Calu3 (cell line): ENCODE measurements around the gene SUPT16H. TPM values are rescaled to one million over a fixed set of nuclear protein-coding genes. Genes with fewer than 3 reads are reported as not detected.

Source experiments
- Bru-seq: library from RNA; stranded (reverse); fragments of 400-500 nt; gene quantifications from one replicate; lab custom pipeline; 2021; lab: Mats Ljungman, UMichigan
- BruChase-seq, 2 experiments: library from RNA; stranded (reverse); fragments of 400-500 nt; gene quantifications; one replicate each; lab custom pipeline; 2021; lab: Mats Ljungman, UMichigan
- BruUV-seq: library from RNA; stranded (reverse); fragments of 400-500 nt; replicated peaks from 2 replicates; lab custom pipeline; 2021; lab: Mats Ljungman, UMichigan
- CTCF ChIA-PET: fragments of 300-600 bp; sonication (Branson Sonifier 250); formaldehyde crosslinking; loops from one replicate; lab custom pipeline; 2022; ENCODE audit warnings: antibody characterized with exemption; lab: Charles Lee
- DNase-seq: peaks from one replicate; pipeline ENCODE4 v3.0.0; 2022
- H3K27ac Mint-ChIP-seq: one replicate; pipeline ENCODE4 v1.8.0; 2022; ENCODE audit warnings: mixed read lengths; ENCODE audit not compliant: unreplicated experiment
- H3K27me3 Mint-ChIP-seq: one replicate; pipeline ENCODE4 v1.8.0; 2022; ENCODE audit warnings: mixed read lengths; ENCODE audit not compliant: unreplicated experiment
- H3K36me3 Mint-ChIP-seq: one replicate; pipeline ENCODE4 v1.8.0; 2022; ENCODE audit warnings: mild to moderate bottlenecking, moderate library complexity, mixed read lengths; ENCODE audit not compliant: insufficient read depth, unreplicated experiment
- H3K4me1 Mint-ChIP-seq: one replicate; pipeline ENCODE4 v1.8.0; 2022; ENCODE audit warnings: mild to moderate bottlenecking, low read depth, mixed read lengths; ENCODE audit not compliant: unreplicated experiment
- H3K4me3 Mint-ChIP-seq: one replicate; pipeline ENCODE4 v1.8.0; 2022; ENCODE audit warnings: mild to moderate bottlenecking, low read depth, moderate library complexity, mixed read lengths; ENCODE audit not compliant: unreplicated experiment
- H3K9me3 Mint-ChIP-seq: one replicate; pipeline ENCODE4 v1.8.0; 2022; ENCODE audit warnings: low read depth, mixed read lengths; ENCODE audit not compliant: unreplicated experiment
- CTCF ChIP-seq: fragments of 200-600 bp; IDR thresholded peaks from one replicate; pipeline ENCODE4 v1.8.0; 2022; ENCODE audit warnings: antibody characterized with exemption; ENCODE audit not compliant: unreplicated experiment
- intact Hi-C: fragments of 100-400 bp; cut with micrococcal nuclease; formaldehyde crosslinking; loops from one replicate; pipeline ENCODE4 v1.10.0; 2022; ENCODE audit not compliant: unreplicated experiment
- long read RNA-seq: library from polyadenylated mRNA; stranded (forward); transcript quantifications from one replicate; pipeline ENCODE4 v2.0.0, GENCODE V29; 2022
- total RNA-seq: library from RNA; stranded (reverse); gene quantifications from 2 replicates; pipeline ENCODE4 v1.2.3, GENCODE V29; 2022

The SUPT16H gene
- total RNA-seq (81.9 and 89.0 TPM in 2 replicates), Bru-seq, nascent RNA (percentile 92 among the genes with signal in this experiment), BruChase-seq, experiment 1, labeled RNA remaining after a 6-hour chase (percentile 97 among the genes with signal in this experiment), BruChase-seq, experiment 2, labeled RNA remaining after a 2-hour chase (percentile 96 among the genes with signal in this experiment)
- long read RNA-seq, full-length matches to known transcripts = 79 of 124 reads
- long read RNA-seq, partial matches to known transcripts = 9 of 124 reads
- long read RNA-seq, other reads (novel, unspliced or antisense) = 36 of 124 reads

- no peaks in the 10 kb centered on the region for H3K4me1 Mint-ChIP-seq
- H3K36me3 Mint-ChIP-seq = peaks cover 36% of the 10 kb centered on the region
- BruUV-seq = TSS peak; percentile 92
- CTCF ChIA-PET = interaction anchor here (0.7 kb wide), 1 partner anchor 27 kb away, joined by 3 read pairs; no protein-coding TSS in a partner anchor
- peak; percentile 93 for DNase-seq
- peak within 1 kb of the TSS; percentile 94 for H3K27ac Mint-ChIP-seq
- no peaks in the 10 kb centered on the region for H3K27me3 Mint-ChIP-seq
- TF ChIP-seq CTCF = no peak
- H3K9me3 Mint-ChIP-seq = no peaks in the 10 kb centered on the region
- intact Hi-C loops = loop anchor here (5.0 kb wide), 1 partner anchor 117 kb away; the partner anchor contains the start of gene HNRNPC
- H3K4me3 Mint-ChIP-seq = peak within 1 kb of the TSS; percentile 89
Observed at GRCh38 chr14:21383848-21384493, at the start of gene SUPT16H. Gene SUPT16H, minus strand, starts transcription at chr14:21384019. Its CDS starts 92 bp downstream, at chr14:21383927.

GRCh38 chr14:21431126-21431525 lies 47.3 kb upstream of the SUPT16H start:
- Mint-ChIP-seq H3K27ac (no peak overlapping the region), H3K4me3 (no peak overlapping the region), H3K4me1 (peaks cover 10% of the 10 kb centered on the region), H3K36me3 (peaks cover 20% of the 10 kb centered on the region), H3K27me3 (no peaks in the 10 kb centered on the region), H3K9me3 (no peaks in the 10 kb centered on the region)
- CTCF ChIA-PET = no interaction called here
- intact Hi-C loops = no loop called here
- no peak for TF ChIP-seq CTCF
- DNase-seq = no peak
- no TSS peak for BruUV-seq

GRCh38 chr14:21428930-21429329 lies 45.1 kb upstream of the SUPT16H start:
- no peak for TF ChIP-seq CTCF
- intact Hi-C loops = no loop called here
- CTCF ChIA-PET = no interaction called here
- H3K9me3 Mint-ChIP-seq = no peaks in the 10 kb centered on the region
- BruUV-seq = no TSS peak
- H3K27ac Mint-ChIP-seq = no peak overlapping the region
- H3K4me1 Mint-ChIP-seq = no peaks in the 10 kb centered on the region
- no peak for DNase-seq
- no peaks in the 10 kb centered on the region for H3K27me3 Mint-ChIP-seq
- H3K36me3 Mint-ChIP-seq = peaks cover 33% of the 10 kb centered on the region
- H3K4me3 Mint-ChIP-seq = no peak overlapping the region

- peaks cover 39% of the 10 kb centered on the region for H3K36me3 Mint-ChIP-seq
- no TSS peak for BruUV-seq
- H3K4me1 Mint-ChIP-seq = no peaks in the 10 kb centered on the region
- intact Hi-C loops = no loop called here
- no peak for DNase-seq
- no peak overlapping the region for H3K27ac Mint-ChIP-seq
- TF ChIP-seq CTCF = no peak
- H3K9me3 Mint-ChIP-seq = no peaks in the 10 kb centered on the region
- no peak overlapping the region for H3K4me3 Mint-ChIP-seq
- H3K27me3 Mint-ChIP-seq = no peaks in the 10 kb centered on the region
- CTCF ChIA-PET = no interaction called here
Observed at GRCh38 chr14:21426692-21427091, 42.9 kb upstream of the SUPT16H start.
